Activated T-cell treated with anti-CD3 and anti-CD28 coated beads, Interleukin-2, amount 50 U/mL, for 24 hours (primary cell): ENCODE results near the gene TEX101.

Experiments
- DNase-seq: peaks from one replicate; pipeline ENCODE4 v3.0.0-alpha.2; 2020
- H3K27ac Mint-ChIP-seq: 2 replicates; pipeline ENCODE4 v1.8.0; 2020; ENCODE audit warnings: mild to moderate bottlenecking, mixed read lengths
- H3K27me3 Mint-ChIP-seq: 2 replicates; pipeline ENCODE4 v1.8.0; 2020; ENCODE audit warnings: mixed read lengths
- H3K36me3 Mint-ChIP-seq: 2 replicates; pipeline ENCODE4 v1.8.0; 2020; ENCODE audit warnings: low read depth, mixed read lengths
- H3K4me1 Mint-ChIP-seq: 2 replicates; pipeline ENCODE4 v1.8.0; 2020; ENCODE audit warnings: low read depth, mixed read lengths
- H3K4me3 Mint-ChIP-seq: 2 replicates; pipeline ENCODE4 v1.8.0; 2020; ENCODE audit warnings: mild to moderate bottlenecking, moderate library complexity, mixed read lengths
- H3K9me3 Mint-ChIP-seq: 2 replicates; pipeline ENCODE4 v1.8.0; 2020; ENCODE audit warnings: mixed read lengths

TEX101 gene

GRCh38 chr19:43450545-43450997, 35.9 kb downstream of the TEX101 start:
- Mint-ChIP-seq H3K36me3 (no peaks in the 10 kb centered on the region), H3K4me3 (no peak overlapping the region), H3K27me3 (no peaks in the 10 kb centered on the region)

GRCh38 chr19:43452582-43452981, 37.9 kb downstream of the TEX101 start:
- Mint-ChIP-seq H3K4me1 (peaks cover 31% of the 10 kb centered on the region), H3K9me3 (peaks cover 2% of the 10 kb centered on the region), H3K27me3 (no peaks in the 10 kb centered on the region), H3K4me3 (no peak overlapping the region), H3K27ac (no peak overlapping the region), H3K36me3 (no peaks in the 10 kb centered on the region)
- no peak for DNase-seq

More at GRCh38 chr19:43450545-43450997, 35.9 kb downstream of the TEX101 start:
- DNase-seq, result no peak
- H3K4me1 Mint-ChIP-seq, result peaks cover 36% of the 10 kb centered on the region
- peaks cover 2% of the 10 kb centered on the region for H3K9me3 Mint-ChIP-seq
- peak overlapping the region; percentile 82 for H3K27ac Mint-ChIP-seq

- no peak for DNase-seq
- Mint-ChIP-seq H3K4me3 (no peak overlapping the region), H3K4me1 (peaks cover 34% of the 10 kb centered on the region), H3K27me3 (no peaks in the 10 kb centered on the region), H3K27ac (no peak overlapping the region), H3K9me3 (peaks cover 2% of the 10 kb centered on the region), H3K36me3 (no peaks in the 10 kb centered on the region)
Observed at GRCh38 chr19:43454031-43454430, 39.3 kb downstream of the TEX101 start.

- DNase-seq, result no peak
Observed at GRCh38 chr19:43455321-43456113, 40.8 kb downstream of the TEX101 start.

GRCh38 chr19:43457809-43458208, 43.1 kb downstream of the TEX101 start:
- no peak for DNase-seq
- peaks cover 33% of the 10 kb centered on the region for H3K4me1 Mint-ChIP-seq
- no peaks in the 10 kb centered on the region for H3K9me3 Mint-ChIP-seq
- no peak overlapping the region for H3K4me3 Mint-ChIP-seq
- H3K27ac Mint-ChIP-seq, result no peak overlapping the region
- H3K27me3 Mint-ChIP-seq, result no peaks in the 10 kb centered on the region
- peaks cover 7% of the 10 kb centered on the region for H3K36me3 Mint-ChIP-seq

More at GRCh38 chr19:43455321-43456113, 40.8 kb downstream of the TEX101 start:
- H3K27me3 Mint-ChIP-seq, result no peaks in the 10 kb centered on the region
- no peak overlapping the region for H3K27ac Mint-ChIP-seq
- H3K9me3 Mint-ChIP-seq, result peaks cover 2% of the 10 kb centered on the region
- H3K36me3 Mint-ChIP-seq, result no peaks in the 10 kb centered on the region
- H3K4me3 Mint-ChIP-seq, result no peak overlapping the region
- peaks cover 29% of the 10 kb centered on the region for H3K4me1 Mint-ChIP-seq

- peaks cover 43% of the 10 kb centered on the region for H3K4me1 Mint-ChIP-seq
- DNase-seq, result no peak
- H3K9me3 Mint-ChIP-seq, result no peaks in the 10 kb centered on the region
- no peak overlapping the region for H3K27ac Mint-ChIP-seq
- H3K27me3 Mint-ChIP-seq, result no peaks in the 10 kb centered on the region
- no peak overlapping the region for H3K4me3 Mint-ChIP-seq
- peaks cover 7% of the 10 kb centered on the region for H3K36me3 Mint-ChIP-seq
Observed at GRCh38 chr19:43460362-43461016, 45.8 kb downstream of the TEX101 start.

GRCh38 chr19:43461303-43461702, 46.6 kb downstream of the TEX101 start:
- Mint-ChIP-seq H3K4me1 (peaks cover 44% of the 10 kb centered on the region), H3K27me3 (no peaks in the 10 kb centered on the region), H3K27ac (peak overlapping the region; percentile 19), H3K36me3 (peaks cover 7% of the 10 kb centered on the region), H3K4me3 (no peak overlapping the region), H3K9me3 (no peaks in the 10 kb centered on the region)
- DNase-seq, result no peak

GRCh38 chr19:43462383-43462782, 47.7 kb downstream of the TEX101 start:
- Mint-ChIP-seq H3K36me3 (peaks cover 7% of the 10 kb centered on the region), H3K4me1 (peaks cover 48% of the 10 kb centered on the region), H3K9me3 (no peaks in the 10 kb centered on the region), H3K4me3 (peak overlapping the region; percentile 86), H3K27me3 (no peaks in the 10 kb centered on the region), H3K27ac (peak overlapping the region; percentile 84)
- DNase-seq, result no peak

- H3K36me3 Mint-ChIP-seq, result peaks cover 7% of the 10 kb centered on the region
- peak overlapping the region; percentile 98 for H3K27ac Mint-ChIP-seq
- H3K9me3 Mint-ChIP-seq, result no peaks in the 10 kb centered on the region
- H3K27me3 Mint-ChIP-seq, result no peaks in the 10 kb centered on the region
- peak overlapping the region; percentile 86 for H3K4me3 Mint-ChIP-seq
- no peak for DNase-seq
- H3K4me1 Mint-ChIP-seq, result peaks cover 49% of the 10 kb centered on the region
Observed at GRCh38 chr19:43462785-43463380, 48.2 kb downstream of the TEX101 start.

- DNase-seq, result peak; percentile 99
- H3K27me3 Mint-ChIP-seq, result no peaks in the 10 kb centered on the region
- H3K27ac Mint-ChIP-seq, result peak overlapping the region; percentile 98
- peak overlapping the region; percentile 86 for H3K4me3 Mint-ChIP-seq
- no peaks in the 10 kb centered on the region for H3K9me3 Mint-ChIP-seq
- peaks cover 55% of the 10 kb centered on the region for H3K4me1 Mint-ChIP-seq
- H3K36me3 Mint-ChIP-seq, result peaks cover 7% of the 10 kb centered on the region
Observed at GRCh38 chr19:43463381-43464133, 48.9 kb downstream of the TEX101 start.

- Mint-ChIP-seq H3K27ac (peak overlapping the region; percentile 98), H3K4me3 (peak overlapping the region; percentile 86), H3K9me3 (no peaks in the 10 kb centered on the region), H3K4me1 (peaks cover 62% of the 10 kb centered on the region), H3K27me3 (no peaks in the 10 kb centered on the region), H3K36me3 (peaks cover 7% of the 10 kb centered on the region)
- DNase-seq, result no peak
Observed at GRCh38 chr19:43464134-43464775, 49.6 kb downstream of the TEX101 start.

- Mint-ChIP-seq H3K36me3 (peaks cover 7% of the 10 kb centered on the region), H3K27ac (peak within 1 kb of the TSS; percentile 98), H3K4me3 (peak within 1 kb of the TSS; percentile 86), H3K9me3 (no peaks in the 10 kb centered on the region), H3K4me1 (peaks cover 73% of the 10 kb centered on the region), H3K27me3 (no peaks in the 10 kb centered on the region)
- no peak for DNase-seq
Observed at GRCh38 chr19:43465468-43466120, 50.9 kb downstream of the TEX101 start, which contains the start of gene LYPD3. LYPD3 (minus strand) TSS chr19:43465608; CDS start chr19:43465571, 37 bp downstream.

- H3K27me3 Mint-ChIP-seq, result no peaks in the 10 kb centered on the region
- peaks cover 75% of the 10 kb centered on the region for H3K4me1 Mint-ChIP-seq
- H3K9me3 Mint-ChIP-seq, result no peaks in the 10 kb centered on the region
- H3K27ac Mint-ChIP-seq, result no peak overlapping the region
- DNase-seq, result no peak
- H3K4me3 Mint-ChIP-seq, result no peak overlapping the region
- H3K36me3 Mint-ChIP-seq, result no peaks in the 10 kb centered on the region
Observed at GRCh38 chr19:43466793-43467192, 52.1 kb downstream of the TEX101 start.
